H9 (cell line): ENCODE data around the gene NDE1. TPM values are rescaled to one million over a fixed set of nuclear protein-coding genes. Genes with fewer than 3 reads are reported as not detected.
A peak's percentile ranks its signal among the peaks of the same experiment; 100 is the strongest.

ENCODE experiments used
- DNase-seq: peaks from one replicate; pipeline ENCODE4 v3.0.0-alpha.2; 2017
- H2AFZ ChIP-seq: one replicate; pipeline ENCODE4 v1.6.1; 2013; ENCODE audit warnings: mild to moderate bottlenecking, low read length, control low read depth, moderate library complexity
- H2AK5ac ChIP-seq: 2 replicates; pipeline ENCODE4 v1.6.1; 2013; ENCODE audit warnings: low read length, control low read depth, mixed read lengths; ENCODE audit not compliant: insufficient read length
- H2BK120ac ChIP-seq: one replicate; pipeline ENCODE4 v1.6.1; 2013; ENCODE audit warnings: low read depth, mild to moderate bottlenecking, low read length, control low read depth, inconsistent platforms; ENCODE audit not compliant: poor library complexity, severe bottlenecking
- H2BK12ac ChIP-seq: 2 replicates; pipeline ENCODE4 v1.6.1; 2013; ENCODE audit warnings: low read length, control low read depth, mixed read lengths, low read depth; ENCODE audit not compliant: insufficient read length
- H2BK15ac ChIP-seq: 2 replicates; pipeline ENCODE4 v1.6.1; 2013; ENCODE audit warnings: low read depth, low read length, control low read depth
- H2BK20ac ChIP-seq: one replicate; pipeline ENCODE4 v1.6.1; 2013; ENCODE audit warnings: low read depth, mild to moderate bottlenecking, low read length, control low read depth, inconsistent platforms; ENCODE audit not compliant: poor library complexity, severe bottlenecking
- H2BK5ac ChIP-seq: 2 replicates; pipeline ENCODE4 v1.6.1; 2013; ENCODE audit warnings: low read length, control low read depth, mixed read lengths; ENCODE audit not compliant: insufficient read length
- H3K14ac ChIP-seq: 2 replicates; pipeline ENCODE4 v1.6.1; 2013; ENCODE audit warnings: low read length, control low read depth; ENCODE audit not compliant: insufficient read depth
- H3K18ac ChIP-seq: 2 replicates; pipeline ENCODE4 v1.6.1; 2013; ENCODE audit warnings: low read depth, mild to moderate bottlenecking, mixed read lengths, low read length, control low read depth; ENCODE audit not compliant: insufficient read length
- H3K23ac ChIP-seq: 2 replicates; pipeline ENCODE4 v1.6.1; 2013; ENCODE audit warnings: low read length, control low read depth, mixed read lengths, low read depth; ENCODE audit not compliant: insufficient read length
- H3K23me2 ChIP-seq: 2 replicates; pipeline ENCODE4 v1.6.1; 2013; ENCODE audit warnings: low read depth, mild to moderate bottlenecking, mixed read lengths, low read length, control low read depth; ENCODE audit not compliant: insufficient read length, poor library complexity, severe bottlenecking
- H3K27ac ChIP-seq: 2 replicates; pipeline ENCODE4 v1.5.1; 2013; ENCODE audit warnings: low read length, control low read depth, mixed read lengths, low read depth; ENCODE audit not compliant: insufficient read length
- H3K27me3 ChIP-seq: 2 replicates; pipeline ENCODE4 v1.6.1; 2013; ENCODE audit warnings: low read length, control low read depth, inconsistent platforms; ENCODE audit not compliant: insufficient read depth
- H3K4ac ChIP-seq: 2 replicates; pipeline ENCODE4 v1.6.1; 2013; ENCODE audit warnings: low read depth, mild to moderate bottlenecking, control low read depth, inconsistent platforms, low read length, moderate library complexity
- H3K4me1 ChIP-seq: 2 replicates; pipeline ENCODE4 v1.6.1; 2013; ENCODE audit warnings: low read length, control low read depth, inconsistent platforms; ENCODE audit not compliant: insufficient read depth
- H3K4me2 ChIP-seq: 2 replicates; pipeline ENCODE4 v1.6.1; 2013; ENCODE audit warnings: low read length, control low read depth, mixed read lengths; ENCODE audit not compliant: insufficient read length, insufficient read depth
- H3K56ac ChIP-seq: 2 replicates; pipeline ENCODE4 v1.6.1; 2013; ENCODE audit warnings: low read depth, mild to moderate bottlenecking, mixed read lengths, low read length, control low read depth; ENCODE audit not compliant: insufficient read length
- H3K79me1 ChIP-seq: 2 replicates; pipeline ENCODE4 v1.6.1; 2013; ENCODE audit warnings: low read depth, mild to moderate bottlenecking, moderate library complexity, low read length, control low read depth, inconsistent platforms; ENCODE audit not compliant: insufficient read depth, poor library complexity, severe bottlenecking
- H3K79me2 ChIP-seq: 2 replicates; pipeline ENCODE4 v1.6.1; 2013; ENCODE audit warnings: low read length, control low read depth, inconsistent platforms; ENCODE audit not compliant: insufficient read depth
- H3K9ac ChIP-seq: 2 replicates; pipeline ENCODE4 v1.6.1; 2013; ENCODE audit warnings: low read length, control low read depth, mixed read lengths; ENCODE audit not compliant: insufficient read length; ENCODE audit errors: extremely low read depth
- H3K9me3 ChIP-seq: one replicate; pipeline ENCODE4 v1.6.1; 2013; ENCODE audit warnings: low read depth, low read length, inconsistent platforms; ENCODE audit not compliant: control insufficient read depth
- H3T11ph ChIP-seq: one replicate; pipeline ENCODE4 v1.6.1; 2013; ENCODE audit warnings: mild to moderate bottlenecking, low read length, control low read depth, inconsistent platforms
- H4K20me1 ChIP-seq: one replicate; pipeline ENCODE4 v1.6.1; 2013; ENCODE audit not compliant: control insufficient read depth, insufficient read length, insufficient read depth
- H4K5ac ChIP-seq: 2 replicates; pipeline ENCODE4 v1.6.1; 2013; ENCODE audit warnings: low read depth, mild to moderate bottlenecking, mixed read lengths, low read length, control low read depth; ENCODE audit not compliant: insufficient read length
- H4K8ac ChIP-seq: replicated peaks from 2 replicates; pipeline ENCODE4 v1.6.1; 2013; ENCODE audit warnings: low read length, control low read depth, mixed read lengths, low read depth; ENCODE audit not compliant: insufficient read length
- H4K91ac ChIP-seq: 2 replicates; pipeline ENCODE4 v1.6.1; 2013; ENCODE audit warnings: low read depth, mild to moderate bottlenecking, moderate library complexity, mixed read lengths, low read length, control low read depth; ENCODE audit not compliant: insufficient read length
- H3K27ac Mint-ChIP-seq, 3 experiments: 2 replicates in 2 of 3; 3 replicates in 1 of 3; pipeline ENCODE4 v1.8.0; 2020 to 2021; ENCODE audit warnings: mixed read lengths in 3 of 3, mild to moderate bottlenecking in 1 of 3, moderate library complexity in 1 of 3
- H3K27me3 Mint-ChIP-seq: 2 replicates; pipeline ENCODE4 v1.8.0; 2021; ENCODE audit warnings: low read depth, mild to moderate bottlenecking, moderate library complexity, mixed read lengths
- H3K36me3 Mint-ChIP-seq, 3 experiments: 2 replicates in 2 of 3; 3 replicates in 1 of 3; pipeline ENCODE4 v1.8.0; 2020 to 2021; ENCODE audit warnings: low read depth in 3 of 3, mixed read lengths in 3 of 3; ENCODE audit not compliant: insufficient read depth in 1 of 3
- H3K4me1 Mint-ChIP-seq, 2 experiments: 2 replicates each; pipeline ENCODE4 v1.8.0; 2020; ENCODE audit warnings: mixed read lengths in 2 of 2
- H3K4me3 Mint-ChIP-seq, 2 experiments: 2 replicates in 1 of 2; 3 replicates in 1 of 2; pipeline ENCODE4 v1.8.0; 2020 to 2021; ENCODE audit warnings: mild to moderate bottlenecking in 2 of 2, mixed read lengths in 2 of 2, moderate library complexity in 1 of 2
- H3K9me3 Mint-ChIP-seq, 2 experiments: 2 replicates in 1 of 2; 3 replicates in 1 of 2; pipeline ENCODE4 v1.8.0; 2020; ENCODE audit warnings: mild to moderate bottlenecking in 2 of 2, mixed read lengths in 2 of 2, moderate library complexity in 1 of 2
- CTCF ChIP-seq: fragments of 200-600 bp; sonication (generic); conservative IDR thresholded peaks from 3 replicates; pipeline ENCODE4 v1.8.0; 2021; ENCODE audit warnings: antibody characterized with exemption, mild to moderate bottlenecking
- WGBS: extraction: QIAGEN DNeasy Blood & Tissue Kit; methylation state at CpG from one replicate; pipeline ENCODE4 v1.1.7; 2013; ENCODE audit warnings: missing lambda C conversion rate, low lambda C conversion rate, mixed read lengths; ENCODE audit not compliant: insufficient read length; ENCODE audit errors: extremely low coverage; 5-methylcytosine and 5-hydroxymethylcytosine counted together
- total RNA-seq: library from RNA; stranded (reverse); gene quantifications from 2 replicates; pipeline ENCODE4 v1.2.1, GENCODE V29; 2021

NDE1 gene
- total RNA-seq, 1 experiment from 2014 or later: 49.6 TPM

GRCh38 chr16:15703029-15703736, 53.1 kb downstream of the NDE1 start:
- H3K27me3 Mint-ChIP-seq: no peaks in the 10 kb centered on the region
- Histone ChIP-seq H4K91ac (no peak overlapping the region), H2BK20ac (no peak overlapping the region), H2AFZ (no peak overlapping the region), H3T11ph (no peak overlapping the region), H4K8ac (no peak overlapping the region), H2BK12ac (no peak overlapping the region), H3K79me2 (no peaks in the 10 kb centered on the region), H3K9ac (no peak overlapping the region), H3K4me1 (no peaks in the 10 kb centered on the region), H2AK5ac (no peak overlapping the region), H3K23me2 (no peaks in the 10 kb centered on the region), H3K14ac (no peak overlapping the region), H3K18ac (no peak overlapping the region), H2BK120ac (no peak overlapping the region), H4K20me1 (no peaks in the 10 kb centered on the region), H3K27me3 (no peaks in the 10 kb centered on the region), H4K5ac (no peak overlapping the region), H3K27ac (no peak overlapping the region), H2BK5ac (no peak overlapping the region), H3K56ac (no peak overlapping the region), H3K4me2 (no peak overlapping the region), H3K79me1 (no peaks in the 10 kb centered on the region), H3K4ac (no peak overlapping the region), H3K23ac (no peak overlapping the region), H2BK15ac (no peak overlapping the region), H3K9me3 (no peaks in the 10 kb centered on the region)
- H3K36me3 Mint-ChIP-seq: peaks cover 11 to 35% (median 25%) of the 10 kb centered on the region in 3 experiments; a peak in 6 of 7 replicates
- no peak for TF ChIP-seq CTCF
- WGBS: no CpG with 5 or more reads among the region's 14 CpGs
- H3K4me1 Mint-ChIP-seq: peaks cover 2 to 7% of the 10 kb centered on the region in 2 experiments; a peak in 3 of 4 replicates
- peak overlapping the region; percentile 28 to 89 (median 68); a peak in 5 of 7 replicates for H3K27ac Mint-ChIP-seq
- DNase-seq: no peak
- H3K9me3 Mint-ChIP-seq: no peaks in the 10 kb centered on the region
- H3K4me3 Mint-ChIP-seq: no peak overlapping the region
